HAP-1 (cell line): ENCODE results near the gene BCR.
A peak's percentile ranks its signal among the peaks of the same experiment; 100 is the strongest.

Source experiments
- DNase-seq, 2 experiments: peaks; one replicate each; pipeline ENCODE4 v3.0.0-alpha.2; 2016 to 2020; ENCODE audit warnings: low spot score in 2 of 2
- H3K27me3 ChIP-seq: fragments of 250-450 bp; sonication (Bioruptor Pico); 2 replicates; pipeline ENCODE4 v1.5.1; 2020; ENCODE audit warnings: low read depth, mild to moderate bottlenecking, moderate library complexity
- H3K36me3 ChIP-seq: fragments of 250-450 bp; sonication (Bioruptor Pico); replicated peaks from 2 replicates; pipeline ENCODE4 v1.5.1; 2020; ENCODE audit warnings: mild to moderate bottlenecking
- H3K4me1 ChIP-seq: fragments of 250-450 bp; sonication (Bioruptor Pico); 2 replicates; pipeline ENCODE4 v1.5.1; 2020; ENCODE audit warnings: mild to moderate bottlenecking
- H3K4me3 ChIP-seq: fragments of 250-450 bp; sonication (Bioruptor Pico); 2 replicates; pipeline ENCODE4 v1.5.1; 2020; ENCODE audit warnings: mild to moderate bottlenecking, moderate library complexity
- H3K9me3 ChIP-seq: fragments of 250-450 bp; sonication (Bioruptor Pico); 2 replicates; pipeline ENCODE4 v1.5.1; 2020; ENCODE audit warnings: mild to moderate bottlenecking, moderate library complexity
- in situ Hi-C: fragments of 300-500 bp; cut with MboI; formaldehyde crosslinking; loops from 3 replicates; pipeline ENCODE4 v1.14.3; 2020; ENCODE audit warnings: low sequenced_read_pairs, inconsistent platforms, mixed read lengths

BCR gene

GRCh38 chr22:23144932-23145877 is 35.1 kb upstream of the BCR start, which contains the start of gene RAB36:
RAB36 (plus strand) TSS chr22:23145477; CDS start chr22:23146617, 1,140 bp downstream.
- no peaks in the 10 kb centered on the region for H3K27me3 ChIP-seq
- no peaks in the 10 kb centered on the region for H3K9me3 ChIP-seq
- H3K36me3 ChIP-seq: no peaks in the 10 kb centered on the region
- DNase-seq: peak; percentile 94 to 99
- peaks cover 10% of the 10 kb centered on the region for H3K4me1 ChIP-seq
- H3K4me3 ChIP-seq: peak within 1 kb of the TSS; percentile 20
- in situ Hi-C loops: loop anchor here (25.0 kb wide), 1 partner anchor 683 kb away; no protein-coding TSS in a partner anchor

- no peak for DNase-seq
- no peaks in the 10 kb centered on the region for H3K36me3 ChIP-seq
- H3K4me3 ChIP-seq: no peak overlapping the region
- in situ Hi-C loops: loop anchor here (25.0 kb wide), 1 partner anchor 684 kb away; no protein-coding TSS in a partner anchor
- H3K9me3 ChIP-seq: no peaks in the 10 kb centered on the region
- no peaks in the 10 kb centered on the region for H3K27me3 ChIP-seq
- peaks cover 10% of the 10 kb centered on the region for H3K4me1 ChIP-seq
Observed at GRCh38 chr22:23145878-23146470, 34.3 kb upstream of the BCR start.

- no peaks in the 10 kb centered on the region for H3K36me3 ChIP-seq
- DNase-seq: no peak
- no peaks in the 10 kb centered on the region for H3K27me3 ChIP-seq
- H3K9me3 ChIP-seq: no peaks in the 10 kb centered on the region
- H3K4me3 ChIP-seq: no peak overlapping the region
- H3K4me1 ChIP-seq: peaks cover 7% of the 10 kb centered on the region
- in situ Hi-C loops: loop anchor here (25.0 kb wide), 1 partner anchor 684 kb away; no protein-coding TSS in a partner anchor
Observed at GRCh38 chr22:23146478-23147205, 33.7 kb upstream of the BCR start.

GRCh38 chr22:23147617-23148387 is 32.5 kb upstream of the BCR start:
- Histone ChIP-seq H3K9me3 (no peaks in the 10 kb centered on the region), H3K4me1 (peaks cover 7% of the 10 kb centered on the region), H3K36me3 (no peaks in the 10 kb centered on the region), H3K27me3 (no peaks in the 10 kb centered on the region), H3K4me3 (no peak overlapping the region)
- in situ Hi-C loops: loop anchor here (25.0 kb wide), 1 partner anchor 686 kb away; no protein-coding TSS in a partner anchor
- DNase-seq: no peak

GRCh38 chr22:23149743-23150238 is 30.5 kb upstream of the BCR start:
- H3K4me3 ChIP-seq: no peak overlapping the region
- no peaks in the 10 kb centered on the region for H3K36me3 ChIP-seq
- no peak for DNase-seq
- no peaks in the 10 kb centered on the region for H3K27me3 ChIP-seq
- no peaks in the 10 kb centered on the region for H3K9me3 ChIP-seq
- in situ Hi-C loops: loop anchor here (25.0 kb wide), 1 partner anchor 687 kb away; no protein-coding TSS in a partner anchor
- peaks cover 5% of the 10 kb centered on the region for H3K4me1 ChIP-seq

- H3K36me3 ChIP-seq: no peaks in the 10 kb centered on the region
- no peaks in the 10 kb centered on the region for H3K27me3 ChIP-seq
- in situ Hi-C loops: no loop called here
- H3K4me3 ChIP-seq: no peak overlapping the region
- no peaks in the 10 kb centered on the region for H3K9me3 ChIP-seq
- no peak for DNase-seq
- H3K4me1 ChIP-seq: no peaks in the 10 kb centered on the region; the same call in 1 of the 2 replicates
Observed at GRCh38 chr22:23150762-23151161, 29.5 kb upstream of the BCR start.

- no peaks in the 10 kb centered on the region for H3K27me3 ChIP-seq
- H3K9me3 ChIP-seq: no peaks in the 10 kb centered on the region
- no peaks in the 10 kb centered on the region for H3K4me1 ChIP-seq
- no peak for DNase-seq
- no peak overlapping the region for H3K4me3 ChIP-seq
- H3K36me3 ChIP-seq: no peaks in the 10 kb centered on the region
- in situ Hi-C loops: no loop called here
Observed at GRCh38 chr22:23151827-23152226, 28.5 kb upstream of the BCR start.

GRCh38 chr22:23152238-23153114 is 27.8 kb upstream of the BCR start:
- H3K27me3 ChIP-seq: no peaks in the 10 kb centered on the region
- in situ Hi-C loops: no loop called here
- H3K4me1 ChIP-seq: no peaks in the 10 kb centered on the region; the same call in 1 of the 2 replicates
- H3K9me3 ChIP-seq: no peaks in the 10 kb centered on the region
- no peak for DNase-seq
- H3K4me3 ChIP-seq: no peak overlapping the region
- H3K36me3 ChIP-seq: no peaks in the 10 kb centered on the region

- Histone ChIP-seq H3K9me3 (no peaks in the 10 kb centered on the region), H3K4me1 (no peaks in the 10 kb centered on the region; the same call in 1 of the 2 replicates), H3K36me3 (no peaks in the 10 kb centered on the region), H3K4me3 (no peak overlapping the region), H3K27me3 (no peaks in the 10 kb centered on the region)
- in situ Hi-C loops: no loop called here
- DNase-seq: no peak
Observed at GRCh38 chr22:23153994-23154393, 26.3 kb upstream of the BCR start.

GRCh38 chr22:23154461-23154860 is 25.8 kb upstream of the BCR start:
- H3K9me3 ChIP-seq: no peaks in the 10 kb centered on the region
- H3K36me3 ChIP-seq: no peaks in the 10 kb centered on the region
- H3K27me3 ChIP-seq: no peaks in the 10 kb centered on the region
- no peak for DNase-seq
- no peak overlapping the region for H3K4me3 ChIP-seq
- in situ Hi-C loops: no loop called here
- H3K4me1 ChIP-seq: no peaks in the 10 kb centered on the region; the same call in 1 of the 2 replicates

GRCh38 chr22:23155143-23155542 is 25.2 kb upstream of the BCR start:
- H3K9me3 ChIP-seq: no peaks in the 10 kb centered on the region
- H3K36me3 ChIP-seq: no peaks in the 10 kb centered on the region
- H3K4me1 ChIP-seq: no peaks in the 10 kb centered on the region; the same call in 1 of the 2 replicates
- in situ Hi-C loops: no loop called here
- no peak overlapping the region for H3K4me3 ChIP-seq
- no peaks in the 10 kb centered on the region for H3K27me3 ChIP-seq
- no peak for DNase-seq

GRCh38 chr22:23155831-23156230 is 24.5 kb upstream of the BCR start:
- H3K36me3 ChIP-seq: no peaks in the 10 kb centered on the region
- H3K4me1 ChIP-seq: no peaks in the 10 kb centered on the region; the same call in 1 of the 2 replicates
- H3K4me3 ChIP-seq: no peak overlapping the region
- no peaks in the 10 kb centered on the region for H3K27me3 ChIP-seq
- in situ Hi-C loops: no loop called here
- H3K9me3 ChIP-seq: no peaks in the 10 kb centered on the region
- DNase-seq: no peak
